Spleen (tissue), 11 donors: Measurements from ENCODE around the gene CHFR. TPM values are rescaled to one million over a fixed set of nuclear protein-coding genes. Genes with fewer than 3 reads are reported as not detected.
"Not testable (repeated sequence)": the region's sequence is repeated elsewhere in the genome, so short reads cannot be mapped to it uniquely, and the experiment has no call there.

Source experiments
- DNase-seq: peaks from one replicate; pipeline ENCODE4 v3.0.0-alpha.2; 2020
- H3K27ac ChIP-seq, 8 donors: fragments of 200-600 bp; sonication (generic) in 7 of 8; 1 replicate in 4 of 8; 2 replicates in 4 of 8; pipeline versions ENCODE4 v1.5.0 to v1.8.0; 2016 to 2021; ENCODE audit warnings: inconsistent platforms in 4 of 8, mild to moderate bottlenecking in 4 of 8, moderate library complexity in 1 of 8
- H3K27me3 ChIP-seq, 7 donors: fragments of 200-600 bp; sonication (generic) in 6 of 7; replicated peaks in 1 of 7; 1 replicate in 4 of 7; 2 replicates in 3 of 7; pipeline versions ENCODE4 v1.5.0 to v1.8.0; 2016 to 2021; ENCODE audit warnings: inconsistent platforms in 3 of 7, mild to moderate bottlenecking in 1 of 7
- H3K36me3 ChIP-seq, 6 donors: fragments of 200-600 bp; sonication (generic) in 5 of 6; 1 replicate in 4 of 6; 2 replicates in 2 of 6; pipeline versions ENCODE4 v1.5.0 to v1.8.0; 2016 to 2021; ENCODE audit warnings: inconsistent platforms in 2 of 6
- H3K4me1 ChIP-seq, 6 donors: fragments of 200-600 bp; sonication (generic) in 5 of 6; 1 replicate in 3 of 6; 2 replicates in 3 of 6; pipeline versions ENCODE4 v1.5.0 to v1.8.0; 2016 to 2021; ENCODE audit warnings: inconsistent platforms in 3 of 6
- H3K4me3 ChIP-seq, 8 donors: fragments of 200-600 bp; sonication (generic) in 7 of 8; 1 replicate in 4 of 8; 2 replicates in 4 of 8; pipeline versions ENCODE4 v1.5.0 to v1.8.0; 2016 to 2021; ENCODE audit warnings: inconsistent platforms in 4 of 8, mild to moderate bottlenecking in 4 of 8, moderate library complexity in 2 of 8
- H3K9me3 ChIP-seq, 8 donors: fragments of 200-600 bp; sonication (generic) in 7 of 8; 1 replicate in 4 of 8; 2 replicates in 4 of 8; pipeline versions ENCODE4 v1.5.0 to v1.8.0; 2016 to 2021; ENCODE audit warnings: inconsistent platforms in 4 of 8
- POLR2A ChIP-seq, 3 donors: fragments of 450-650 bp; IDR thresholded peaks; one replicate each; pipeline ENCODE4 v1.5.1; 2017; ENCODE audit warnings: antibody characterized with exemption in 3 of 3, mild to moderate bottlenecking in 1 of 3
- POLR2AphosphoS5 ChIP-seq, 3 donors: sonication (generic); formaldehyde crosslinking; IDR thresholded peaks; one replicate each; pipeline ENCODE4 v1.5.1; 2017; ENCODE audit warnings: antibody characterized with exemption in 3 of 3
- WGBS, 5 donors: extraction: QIAGEN DNeasy Blood & Tissue Kit in 3 of 5; methylation state at CpG; one replicate each; pipeline versions ENCODE4 v1.1.5 to v1.1.7; 2013 to 2018; 5-methylcytosine and 5-hydroxymethylcytosine counted together
- intact Hi-C: fragments of 100-400 bp; cut with DNase I; formaldehyde crosslinking; loops from one replicate; pipeline ENCODE4 v1.15.0; 2023; ENCODE audit warnings: low total_unique reads
- polyA plus RNA-seq, 3 donors: library from polyadenylated mRNA; stranded (reverse); fragments of 200-250 nt; gene quantifications; one replicate each; pipeline ENCODE4 v1.2.1, GENCODE V29; 2013
- total RNA-seq, 7 donors: library from RNA; depleted of rRNA in 3 of 7; stranded (reverse); fragments of >200 nt in 3 of 7; fragmentation: NEBNext Ultra II Directional in 4 of 7; extraction: Animal tissue kit (Norgen Biotek cat#: 25700) in 4 of 7; gene quantifications; one replicate each; pipeline versions ENCODE4 v1.1.0 to v1.2.1, GENCODE V29; 2016 to 2021
- TF ChIP-seq, protein P1 (sequence below), 11 experiments: fragments of 200-600 bp in 7 of 11; fragments of 450-650 bp in 4 of 11; sonication (generic) in 4 of 11; IDR thresholded peaks in 8 of 11; conservative IDR thresholded peaks in 3 of 11; 1 replicate in 7 of 11; 2 replicates in 4 of 11; pipeline versions ENCODE4 v1.4.0 to v1.8.0; 2016 to 2021; ENCODE audit warnings: antibody characterized with exemption in 11 of 11, inconsistent platforms in 4 of 11, mild to moderate bottlenecking in 1 of 11
- donor health status: healthy with polysubstance abuse.
- donor health status: DM: no; HTN: no; CAD: no; lungs with moderate emphysema.
- donor health status: DM: no; HTN: no; CAD: no.
- donor health status: Bipolar disorder and iron deficiency.
- donor health status: healthy.
- donor health status: DM: no; HTN: no; CAD: no.
- donor health status: DM: yes; HTN: yes; CAD: no.

CHFR gene
- total and polyA plus RNA-seq, 10 donors = 26.7 to 87.2 (median 64.6) TPM

GRCh38 chr12:132809391-132809790 is 78.0 kb downstream of the CHFR start:
- H3K4me1 ChIP-seq = peaks cover 0 to 15% (median 0%) of the 10 kb centered on the region in 6 donors
- H3K9me3 ChIP-seq, H3K27ac ChIP-seq, DNase-seq, intact Hi-C loops, H3K27me3 ChIP-seq, H3K4me3 ChIP-seq: not testable (repeated sequence)
- WGBS, 5 donors = 61 to 72% (median 64%) methylated on average over 9 to 13 of the region's 13 CpGs
- H3K36me3 ChIP-seq = peaks cover under 1 to 99% (median 73%) of the 10 kb centered on the region in 6 donors
- TF ChIP-seq, protein P1, sequence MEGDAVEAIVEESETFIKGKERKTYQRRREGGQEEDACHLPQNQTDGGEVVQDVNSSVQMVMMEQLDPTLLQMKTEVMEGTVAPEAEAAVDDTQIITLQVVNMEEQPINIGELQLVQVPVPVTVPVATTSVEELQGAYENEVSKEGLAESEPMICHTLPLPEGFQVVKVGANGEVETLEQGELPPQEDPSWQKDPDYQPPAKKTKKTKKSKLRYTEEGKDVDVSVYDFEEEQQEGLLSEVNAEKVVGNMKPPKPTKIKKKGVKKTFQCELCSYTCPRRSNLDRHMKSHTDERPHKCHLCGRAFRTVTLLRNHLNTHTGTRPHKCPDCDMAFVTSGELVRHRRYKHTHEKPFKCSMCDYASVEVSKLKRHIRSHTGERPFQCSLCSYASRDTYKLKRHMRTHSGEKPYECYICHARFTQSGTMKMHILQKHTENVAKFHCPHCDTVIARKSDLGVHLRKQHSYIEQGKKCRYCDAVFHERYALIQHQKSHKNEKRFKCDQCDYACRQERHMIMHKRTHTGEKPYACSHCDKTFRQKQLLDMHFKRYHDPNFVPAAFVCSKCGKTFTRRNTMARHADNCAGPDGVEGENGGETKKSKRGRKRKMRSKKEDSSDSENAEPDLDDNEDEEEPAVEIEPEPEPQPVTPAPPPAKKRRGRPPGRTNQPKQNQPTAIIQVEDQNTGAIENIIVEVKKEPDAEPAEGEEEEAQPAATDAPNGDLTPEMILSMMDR (IDR thresholded peaks at IDR 0.05 in 8 of 11, conservative IDR thresholded peaks at IDR 0.05 in 3 of 11) = peak in 7 of 11 experiments; percentile 30 to 60 (median 49)

GRCh38 chr12:132807295-132808092 is 79.9 kb downstream of the CHFR start:
- TF ChIP-seq, protein P1 (IDR thresholded peaks at IDR 0.05 in 8 of 11, conservative IDR thresholded peaks at IDR 0.05 in 3 of 11) = no peak
- TF ChIP-seq POLR2AphosphoS5 (IDR thresholded peaks at IDR 0.05) = peak in 1 of 3 donors; percentile 28
- peaks cover 0 to 99% (median 73%) of the 10 kb centered on the region in 6 donors for H3K36me3 ChIP-seq
- WGBS, 5 donors = 69 to 89% (median 82%) methylated on average over 15 to 25 of the region's 25 CpGs
- H3K27me3 ChIP-seq = no peaks in the 10 kb centered on the region
- H3K9me3 ChIP-seq = no peaks in the 10 kb centered on the region
- no peak overlapping the region for H3K27ac ChIP-seq
- peaks cover 0 to 6% (median 0%) of the 10 kb centered on the region in 6 donors for H3K4me1 ChIP-seq
- no peak overlapping the region for H3K4me3 ChIP-seq
- intact Hi-C loops = no loop called here
- DNase-seq = no peak

GRCh38 chr12:132806857-132807256 is 80.5 kb downstream of the CHFR start:
- 85 to 90% (median 88%) methylated on average over 18 of the region's 18 CpGs for WGBS, 5 donors
- DNase-seq = no peak
- H3K4me1 ChIP-seq = peaks cover 0 to 6% (median 0%) of the 10 kb centered on the region in 6 donors
- H3K27ac ChIP-seq = no peak overlapping the region
- no peaks in the 10 kb centered on the region for H3K9me3 ChIP-seq
- peaks cover 0 to 99% (median 74%) of the 10 kb centered on the region in 6 donors for H3K36me3 ChIP-seq
- H3K27me3 ChIP-seq = no peaks in the 10 kb centered on the region
- TF ChIP-seq POLR2AphosphoS5 (IDR thresholded peaks at IDR 0.05) (no peak), POLR2A (IDR thresholded peaks at IDR 0.05) (no peak)
- TF ChIP-seq, protein P1 (IDR thresholded peaks at IDR 0.05 in 8 of 11, conservative IDR thresholded peaks at IDR 0.05 in 3 of 11) = no peak
- H3K4me3 ChIP-seq = no peak overlapping the region
- intact Hi-C loops = no loop called here

DNA sequence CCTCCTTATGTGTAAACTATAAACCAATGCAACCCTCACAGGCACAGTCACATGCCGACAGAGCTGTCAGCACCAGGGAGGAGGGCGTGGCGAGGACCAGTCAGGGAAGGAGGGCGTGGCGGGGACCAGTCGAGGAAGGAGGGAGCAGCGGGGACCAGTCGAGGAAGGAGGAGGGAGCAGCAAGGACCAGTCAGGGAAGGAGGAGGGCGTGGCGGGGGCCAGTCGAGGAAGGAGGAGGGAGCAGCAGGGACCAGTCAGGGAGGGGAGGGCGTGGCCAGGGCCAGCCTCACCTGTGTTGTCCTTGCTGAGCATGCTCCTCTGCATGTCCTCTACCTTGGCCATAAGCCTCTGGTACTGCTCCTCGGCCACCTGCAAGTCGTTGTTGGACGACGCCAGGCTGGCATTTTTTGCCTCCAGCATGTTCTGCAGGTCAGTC is 83.0 kb downstream of the CHFR start:
- intact Hi-C loops = no loop called here
- WGBS, 5 donors = 83 to 88% (median 87%) methylated on average over 13 to 16 of the region's 16 CpGs
- Histone ChIP-seq H3K9me3 (no peaks in the 10 kb centered on the region), H3K4me3 (no peak overlapping the region), H3K27ac (no peak overlapping the region), H3K36me3 (peaks cover 0 to 99% (median 86%) of the 10 kb centered on the region in 6 donors), H3K4me1 (peaks cover 0 to 6% (median 0%) of the 10 kb centered on the region in 6 donors), H3K27me3 (no peaks in the 10 kb centered on the region)
- TF ChIP-seq POLR2AphosphoS5 (IDR thresholded peaks at IDR 0.05) (no peak), POLR2A (IDR thresholded peaks at IDR 0.05) (no peak)
- TF ChIP-seq, protein P1 (IDR thresholded peaks at IDR 0.05 in 8 of 11, conservative IDR thresholded peaks at IDR 0.05 in 3 of 11) = no peak
- DNase-seq = no peak
